Endothelial cell of coronary artery (primary cell): Measurements from ENCODE around the gene APOM. TPM values are rescaled to one million over a fixed set of nuclear protein-coding genes. Genes with fewer than 3 reads are reported as not detected.

Experiments used
- total RNA-seq: library from RNA; depleted of rRNA; stranded (reverse); fragments of >200 nt; gene quantifications from 2 replicates; pipeline ENCODE4 v1.2.3, GENCODE V29; 2014

Gene APOM
- total RNA-seq = 0.19 and 0.54 TPM in 2 replicates

GRCh38 chr6:31655349-31656237 lies at the start of gene APOM:
TSS of gene APOM (plus strand) at chr6:31655894. CDS start at chr6:31655967, 73 bp downstream.

GRCh38 chr6:31614684-31615578 lies 40.8 kb upstream of the APOM start, which contains the start of gene AIF1:
TSS of gene AIF1 (plus strand) at chr6:31615234. CDS start at chr6:31615330, 96 bp downstream.

DNA sequence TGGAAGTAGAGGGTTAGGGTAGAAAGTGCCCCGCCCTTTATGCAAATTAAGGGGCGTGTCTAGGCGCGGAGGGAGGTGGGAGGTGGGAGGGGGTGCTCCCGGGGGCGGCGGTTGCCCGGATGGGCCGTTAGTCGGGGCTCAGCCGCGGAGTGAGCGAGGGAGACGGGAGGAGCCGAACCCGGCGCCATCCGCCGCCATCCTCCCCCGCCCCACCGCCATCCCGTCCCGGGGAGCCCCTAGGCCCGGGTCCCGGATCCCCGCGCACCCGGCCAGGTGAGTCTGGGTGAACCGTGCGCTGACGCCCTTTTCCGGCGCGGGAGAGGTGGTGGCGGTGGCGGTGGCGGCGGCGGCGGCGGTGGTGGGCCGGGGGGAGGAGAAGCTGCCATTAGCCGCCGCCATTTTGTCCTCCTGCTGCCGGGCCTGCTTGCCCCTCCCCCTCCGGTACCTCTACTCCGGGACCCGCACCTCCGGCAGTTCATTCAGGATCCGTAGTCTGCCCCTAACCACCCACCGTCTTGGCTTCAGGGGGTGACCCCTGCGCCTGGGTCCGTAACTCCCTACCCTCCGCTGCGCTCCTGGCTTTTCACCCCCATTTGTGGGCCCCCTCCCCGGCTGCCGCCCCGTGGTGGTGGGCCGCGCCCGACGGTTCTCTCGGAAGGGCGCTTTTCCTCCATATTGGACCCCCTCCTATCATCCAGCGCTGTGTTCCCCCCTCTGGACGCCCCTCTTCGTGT lies 34.9 kb upstream of the APOM start, which contains the start of gene PRRC2A:
Gene PRRC2A, plus strand, starts transcription at position 130 of the 734 bp plus-strand sequence. CDS start 2,075 bp downstream, outside the sequence.

GRCh38 chr6:31660381-31661261 lies 4.9 kb downstream of the APOM start, which contains the start of gene C6orf47:
TSS of gene C6orf47 (minus strand) at chr6:31660778. CDS start at chr6:31659947, 831 bp downstream.

GRCh38 chr6:31664790-31665500 lies 9.3 kb downstream of the APOM start, which contains the start of gene GPANK1:
TSS of gene GPANK1 (minus strand) at chr6:31664997. CDS start at chr6:31664478, 519 bp downstream.

DNA sequence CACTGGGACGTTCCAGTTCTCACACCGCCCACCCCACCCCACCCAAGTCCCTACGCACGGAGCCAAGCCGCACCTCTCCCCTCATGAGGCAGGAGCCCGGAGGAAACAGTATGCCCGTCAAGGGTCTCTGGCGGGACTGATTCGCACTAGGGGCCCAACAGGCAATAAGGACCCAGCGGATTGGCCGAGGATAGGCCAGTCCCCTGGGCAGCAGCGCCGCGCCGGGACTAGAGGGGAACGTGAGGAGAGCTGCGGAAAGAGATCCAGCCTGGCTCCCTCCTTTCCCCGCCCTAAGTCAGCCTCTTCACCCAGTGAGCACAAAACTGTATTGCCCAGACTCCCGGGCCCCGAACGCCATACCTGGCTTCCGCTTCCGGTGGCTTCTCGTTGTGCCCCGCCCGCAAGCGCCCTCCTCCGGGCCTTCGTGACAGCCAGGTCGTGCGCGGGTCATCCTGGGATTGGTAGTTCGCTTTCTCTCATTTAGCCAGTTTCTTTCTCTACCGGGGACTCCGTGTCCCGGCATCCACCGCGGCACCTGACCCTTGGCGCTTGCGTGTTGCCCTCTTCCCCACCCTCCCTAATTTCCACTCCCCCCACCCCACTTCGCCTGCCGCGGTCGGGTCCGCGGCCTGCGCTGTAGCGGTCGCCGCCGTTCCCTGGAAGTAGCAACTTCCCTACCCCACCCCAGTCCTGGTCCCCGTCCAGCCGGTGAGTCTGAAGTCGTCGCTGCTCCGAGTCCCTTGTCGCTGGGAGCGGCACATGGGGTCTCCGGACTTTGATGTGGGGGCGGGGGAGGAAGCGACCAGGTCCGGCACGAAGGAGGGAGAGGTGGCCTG lies 10.0 kb downstream of the APOM start, which contains the start of gene CSNK2B:
Gene CSNK2B, plus strand, starts transcription at position 580 of the 836 bp plus-strand sequence. CDS start 752 bp downstream, outside the sequence.

DNA sequence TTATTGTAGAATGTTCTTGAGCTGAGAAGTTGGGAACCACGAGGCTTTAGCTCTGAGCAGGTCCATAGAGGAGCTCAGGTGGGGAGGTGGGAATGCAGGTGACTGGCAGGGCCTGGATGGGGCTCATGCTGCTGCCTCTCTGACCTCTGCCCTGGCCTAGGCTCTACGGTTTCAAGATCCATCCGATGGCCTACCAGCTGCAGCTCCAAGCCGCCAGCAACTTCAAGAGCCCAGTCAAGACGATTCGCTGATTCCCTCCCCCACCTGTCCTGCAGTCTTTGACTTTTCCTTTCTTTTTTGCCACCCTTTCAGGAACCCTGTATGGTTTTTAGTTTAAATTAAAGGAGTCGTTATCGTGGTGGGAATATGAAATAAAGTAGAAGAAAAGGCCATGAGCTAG lies 14.0 kb downstream of the APOM start, which contains the start of gene LY6G5B:
Gene LY6G5B, plus strand, starts transcription at position 301 of the 400 bp plus-strand sequence. CDS start 975 bp downstream, outside the sequence.

GRCh38 chr6:31680226-31681134 lies 24.8 kb downstream of the APOM start, which contains the start of gene LY6G5C:
TSS of gene LY6G5C (minus strand) at chr6:31681067. CDS start at chr6:31680373, 694 bp downstream.

GRCh38 chr6:31702819-31703716 lies 47.4 kb downstream of the APOM start, which contains the start of gene ABHD16A:
TSS of gene ABHD16A (minus strand) at chr6:31703324. CDS start at chr6:31703281, 43 bp downstream.

DNA sequence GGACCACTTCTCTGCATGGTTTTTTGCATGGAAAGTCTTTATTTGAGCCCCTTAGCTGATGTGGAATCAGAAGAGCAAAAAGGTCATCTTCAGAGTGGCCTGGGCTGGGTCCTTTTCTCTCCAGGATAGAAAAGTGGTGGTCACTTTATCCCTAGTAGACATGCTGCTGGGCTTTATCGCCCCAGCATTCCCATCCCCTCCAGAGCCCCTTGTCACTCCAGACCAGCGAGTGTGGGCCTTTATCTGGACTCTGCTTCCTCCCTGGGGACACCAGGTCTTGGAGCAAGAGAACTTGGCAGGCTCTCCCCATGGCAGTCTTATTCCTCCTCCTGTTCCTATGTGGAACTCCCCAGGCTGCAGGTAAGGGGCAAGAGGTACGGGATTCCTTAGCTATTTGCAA lies 50.9 kb downstream of the APOM start, which contains the start of gene LY6G6F:
Gene LY6G6F, plus strand, starts transcription at position 268 of the 400 bp plus-strand sequence. Its CDS starts 41 bp downstream, at position 309.

Other genes with a start within 250 kb of the APOM start
- 11.3 and 15.7 TPM in 2 replicates for gene MICB, start 157.7 kb upstream of the APOM start, total RNA-seq
- not detected in 2 replicates for gene MCCD1, start 126.9 kb upstream of the APOM start, total RNA-seq
- 296 and 474 TPM in 2 replicates for gene DDX39B, start 113.9 kb upstream of the APOM start, total RNA-seq
- gene ATP6V1G2, start 109.3 kb upstream of the APOM start, total RNA-seq = 0.36 and 0.66 TPM in 2 replicates
- 24.7 and 29.7 TPM in 2 replicates for gene NFKBIL1, start 108.3 kb upstream of the APOM start, total RNA-seq
- gene LTA, start 83.6 kb upstream of the APOM start, total RNA-seq = not detected in 2 replicates
- not detected in 2 replicates for gene TNF, start 80.3 kb upstream of the APOM start, total RNA-seq
- gene LTB, start 73.5 kb upstream of the APOM start, total RNA-seq = 2.1 and 2.3 TPM in 2 replicates
- gene LST1, start 69.6 kb upstream of the APOM start, total RNA-seq = 0.72 and 1.0 TPM in 2 replicates
- gene NCR3, start 62.9 kb upstream of the APOM start, total RNA-seq = not detected in 2 replicates
- gene AIF1, start 40.7 kb upstream of the APOM start, total RNA-seq = not detected in 2 replicates
- gene PRRC2A, start 35.2 kb upstream of the APOM start, total RNA-seq = 31.2 and 39.4 TPM in 2 replicates
- gene BAG6, start 3.2 kb upstream of the APOM start, total RNA-seq = 84.7 and 106 TPM in 2 replicates
- 18.3 and 21.0 TPM in 2 replicates for gene C6orf47, start 4.9 kb downstream of the APOM start, total RNA-seq
- 11.3 and 11.6 TPM in 2 replicates for gene GPANK1, start 9.1 kb downstream of the APOM start, total RNA-seq
- gene CSNK2B, start 10.2 kb downstream of the APOM start, total RNA-seq = 88.2 and 101 TPM in 2 replicates
- gene LY6G5B, start 14.1 kb downstream of the APOM start, total RNA-seq = 2.2 and 3.6 TPM in 2 replicates
- gene LY6G5C, start 25.2 kb downstream of the APOM start, total RNA-seq = 1.1 and 1.3 TPM in 2 replicates
- gene ABHD16A, start 47.4 kb downstream of the APOM start, total RNA-seq = 49.1 and 57.8 TPM in 2 replicates
- gene LY6G6F, start 51.0 kb downstream of the APOM start, total RNA-seq = not detected in 2 replicates
- not detected in 2 replicates for gene LY6G6D, start 59.5 kb downstream of the APOM start, total RNA-seq
- gene LY6G6C, start 65.9 kb downstream of the APOM start, total RNA-seq = not detected in 2 replicates
- gene MPIG6B, start 67.5 kb downstream of the APOM start, total RNA-seq = not detected in 2 replicates
- 82.0 and 106 TPM in 2 replicates for gene DDAH2, start 73.4 kb downstream of the APOM start, total RNA-seq
- 714 and 927 TPM in 2 replicates for gene CLIC1, start 80.6 kb downstream of the APOM start, total RNA-seq
- gene MSH5, start 84.1 kb downstream of the APOM start, total RNA-seq = 3.7 and 4.6 TPM in 2 replicates
- gene SAPCD1, start 106.8 kb downstream of the APOM start, total RNA-seq = 0.81 and 1.3 TPM in 2 replicates
- gene VWA7, start 121.4 kb downstream of the APOM start, total RNA-seq = 0.09 TPM in 1 of 2 replicates, not detected in the other
- gene VARS1, start 139.9 kb downstream of the APOM start, total RNA-seq = 64.4 and 67.7 TPM in 2 replicates
- 33.2 and 44.6 TPM in 2 replicates for gene LSM2, start 151.1 kb downstream of the APOM start, total RNA-seq
- gene HSPA1L, start 159.4 kb downstream of the APOM start, total RNA-seq = 0.72 and 0.85 TPM in 2 replicates
- 73.9 and 103 TPM in 2 replicates for gene HSPA1A, start 159.6 kb downstream of the APOM start, total RNA-seq
- gene HSPA1B, start 171.8 kb downstream of the APOM start, total RNA-seq = 73.8 and 84.7 TPM in 2 replicates
- 38.6 and 40.2 TPM in 2 replicates for gene NEU1, start 206.9 kb downstream of the APOM start, total RNA-seq
- gene SLC44A4, start 223.1 kb downstream of the APOM start, total RNA-seq = under 0.01 TPM in 1 of 2 replicates, not detected in the other
- gene EHMT2, start 241.8 kb downstream of the APOM start, total RNA-seq = 54.2 and 56.9 TPM in 2 replicates
- 4.2 and 6.8 TPM in 2 replicates for gene ZBTB12, start 246.2 kb downstream of the APOM start, total RNA-seq